T-helper 1 cell treated with Interleukin-12 subunit alpha and Interleukin-12 subunit beta and Interleukin-4 antibody, amounts not matched to agents 30 μg/mL and 1 μg/mL, for 36 hours (primary cell): ENCODE results near the gene C1orf198.
A peak's percentile ranks its signal among the peaks of the same experiment; 100 is the strongest.

Experiments used
- H3K27ac Mint-ChIP-seq: one replicate; pipeline ENCODE4 v1.8.0; 2021; ENCODE audit warnings: mild to moderate bottlenecking, mixed read lengths
- H3K27me3 Mint-ChIP-seq: one replicate; pipeline ENCODE4 v1.8.0; 2021; ENCODE audit warnings: low read depth, mixed read lengths
- H3K36me3 Mint-ChIP-seq: one replicate; pipeline ENCODE4 v1.8.0; 2021; ENCODE audit warnings: low read depth, mixed read lengths
- H3K4me1 Mint-ChIP-seq: one replicate; pipeline ENCODE4 v1.8.0; 2021; ENCODE audit warnings: low read depth, mixed read lengths
- H3K4me3 Mint-ChIP-seq: one replicate; pipeline ENCODE4 v1.8.0; 2021; ENCODE audit warnings: mild to moderate bottlenecking, moderate library complexity, mixed read lengths
- H3K9me3 Mint-ChIP-seq: one replicate; pipeline ENCODE4 v1.8.0; 2021; ENCODE audit warnings: mixed read lengths

Gene C1orf198

DNA sequence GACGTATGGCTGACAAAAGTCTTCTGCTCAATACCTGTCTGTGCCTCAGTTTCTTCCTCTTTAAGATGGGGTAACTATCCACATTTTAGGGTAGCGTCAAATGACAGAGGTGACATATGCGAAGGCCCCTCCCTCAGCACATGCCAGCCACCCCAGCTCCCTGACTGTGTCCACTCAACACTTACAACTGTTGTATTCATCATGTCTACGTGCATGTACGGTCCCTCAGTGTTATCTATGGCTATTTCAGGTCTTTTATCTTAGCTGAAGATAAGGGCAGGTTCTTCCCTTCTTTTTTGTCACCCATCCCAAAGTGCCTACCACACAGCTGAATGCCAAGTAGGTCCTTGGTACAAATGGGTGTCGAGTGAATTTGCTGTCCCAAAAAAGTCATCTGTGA is 8.3 kb upstream of the C1orf198 start:
- no peaks in the 10 kb centered on the region for H3K36me3 Mint-ChIP-seq
- H3K9me3 Mint-ChIP-seq = no peaks in the 10 kb centered on the region
- H3K27ac Mint-ChIP-seq = no peak overlapping the region
- H3K27me3 Mint-ChIP-seq = peaks cover 44% of the 10 kb centered on the region
- no peaks in the 10 kb centered on the region for H3K4me1 Mint-ChIP-seq
- no peak overlapping the region for H3K4me3 Mint-ChIP-seq

DNA sequence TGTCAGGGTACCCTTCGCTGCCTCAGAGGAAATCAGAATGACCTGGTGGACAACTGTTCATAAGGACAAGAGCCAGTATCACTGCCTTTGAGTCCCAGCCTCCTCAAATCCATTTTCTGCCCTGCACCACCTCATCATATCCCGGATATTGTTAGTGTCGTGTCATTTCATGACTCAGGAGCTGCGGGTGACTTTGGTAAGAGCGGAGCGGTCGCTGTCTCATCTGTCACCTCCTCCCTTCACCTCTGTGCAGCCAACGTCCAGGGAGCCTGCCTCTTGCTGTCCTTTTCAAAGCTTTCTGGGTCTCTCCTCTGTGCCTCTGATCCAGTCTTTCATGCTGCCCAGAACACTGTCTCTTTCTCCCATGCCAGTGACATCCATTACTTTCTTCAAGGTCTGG is 7.0 kb upstream of the C1orf198 start:
- Mint-ChIP-seq H3K9me3 (no peaks in the 10 kb centered on the region), H3K4me1 (no peaks in the 10 kb centered on the region), H3K4me3 (no peak overlapping the region), H3K27ac (no peak overlapping the region), H3K27me3 (peaks cover 49% of the 10 kb centered on the region), H3K36me3 (no peaks in the 10 kb centered on the region)

DNA sequence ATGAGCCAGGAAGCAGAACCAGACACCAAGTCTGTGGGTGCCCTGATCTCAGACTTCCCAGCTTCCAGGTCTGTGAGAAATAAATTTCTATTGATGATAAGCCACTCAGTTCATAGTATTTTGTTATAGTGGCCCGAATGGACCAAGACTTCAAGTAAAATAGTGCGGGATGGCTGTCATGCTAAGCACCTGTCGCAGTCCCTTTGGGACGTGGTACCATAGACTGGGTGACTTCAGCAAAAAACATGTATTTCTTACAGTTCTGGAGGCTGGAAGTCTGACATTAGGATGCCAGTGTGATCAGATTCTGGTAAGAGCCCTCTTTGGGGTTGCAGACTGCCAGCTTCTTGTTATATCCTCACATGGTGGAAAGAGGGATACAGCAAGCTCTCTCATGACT is 2.6 kb upstream of the C1orf198 start:
- Mint-ChIP-seq H3K9me3 (no peaks in the 10 kb centered on the region), H3K4me3 (no peak overlapping the region), H3K27ac (no peak overlapping the region), H3K4me1 (peaks cover 13% of the 10 kb centered on the region), H3K36me3 (peaks cover 2% of the 10 kb centered on the region), H3K27me3 (peaks cover 49% of the 10 kb centered on the region)

DNA sequence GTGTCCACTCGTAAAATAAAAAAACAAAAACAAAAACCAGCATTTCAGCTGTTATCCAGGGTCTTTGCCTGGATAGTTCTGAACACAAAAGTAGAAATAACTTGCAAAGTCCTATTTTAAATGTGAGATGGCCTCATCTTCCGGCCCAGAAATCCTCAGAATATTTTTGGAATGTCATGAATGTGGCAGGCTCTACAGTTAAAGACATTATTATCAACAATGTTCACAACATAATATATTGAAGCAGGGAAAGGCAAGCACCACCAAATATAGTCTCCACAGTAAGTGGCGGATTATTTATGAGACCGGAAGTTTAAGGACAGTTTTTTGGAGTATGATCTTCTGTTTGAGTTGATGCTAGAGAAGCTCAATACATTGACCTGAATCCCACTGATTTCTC is 1.2 kb upstream of the C1orf198 start:
- Mint-ChIP-seq H3K4me3 (peak overlapping the region; percentile 40), H3K4me1 (peaks cover 13% of the 10 kb centered on the region)

DNA sequence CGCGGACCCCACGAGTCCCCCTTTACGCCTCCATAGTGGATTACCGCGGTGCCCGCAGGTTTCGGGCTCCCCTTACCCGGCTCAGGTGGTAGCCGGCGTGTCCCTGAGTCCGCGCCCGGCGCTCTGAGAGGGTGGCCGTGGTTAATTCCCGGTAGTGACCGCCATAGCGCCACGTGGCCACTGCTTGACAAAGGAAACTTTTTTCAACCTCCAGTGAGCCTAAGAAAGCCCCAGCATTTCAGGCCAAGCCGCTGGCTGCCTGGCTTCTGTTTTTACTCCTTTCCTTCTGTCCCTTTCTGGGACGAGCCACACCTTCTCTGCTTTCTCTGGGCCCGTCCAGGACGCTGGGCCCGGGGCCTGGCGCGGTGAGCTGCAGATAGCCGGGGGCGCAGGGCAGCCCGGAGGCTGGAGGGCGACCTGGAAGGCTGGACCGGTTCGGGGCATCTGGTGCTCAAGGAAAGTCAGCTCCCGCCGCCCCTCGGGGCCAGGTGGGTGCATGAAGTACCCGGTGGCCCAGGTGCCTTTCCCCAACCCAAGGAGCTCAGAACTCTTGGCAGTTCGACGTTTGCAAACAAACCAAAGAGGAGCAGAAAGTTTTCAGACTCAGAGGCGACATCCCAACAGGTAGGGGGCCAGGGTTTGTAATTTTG is 540 bp upstream of the C1orf198 start:
- H3K27ac Mint-ChIP-seq = no peak overlapping the region

More for the DNA sequence above, 1.2 kb upstream of the C1orf198 start:
- no peaks in the 10 kb centered on the region for H3K9me3 Mint-ChIP-seq
- H3K27me3 Mint-ChIP-seq = peaks cover 42% of the 10 kb centered on the region
- no peak overlapping the region for H3K27ac Mint-ChIP-seq
- peaks cover 2% of the 10 kb centered on the region for H3K36me3 Mint-ChIP-seq

DNA sequence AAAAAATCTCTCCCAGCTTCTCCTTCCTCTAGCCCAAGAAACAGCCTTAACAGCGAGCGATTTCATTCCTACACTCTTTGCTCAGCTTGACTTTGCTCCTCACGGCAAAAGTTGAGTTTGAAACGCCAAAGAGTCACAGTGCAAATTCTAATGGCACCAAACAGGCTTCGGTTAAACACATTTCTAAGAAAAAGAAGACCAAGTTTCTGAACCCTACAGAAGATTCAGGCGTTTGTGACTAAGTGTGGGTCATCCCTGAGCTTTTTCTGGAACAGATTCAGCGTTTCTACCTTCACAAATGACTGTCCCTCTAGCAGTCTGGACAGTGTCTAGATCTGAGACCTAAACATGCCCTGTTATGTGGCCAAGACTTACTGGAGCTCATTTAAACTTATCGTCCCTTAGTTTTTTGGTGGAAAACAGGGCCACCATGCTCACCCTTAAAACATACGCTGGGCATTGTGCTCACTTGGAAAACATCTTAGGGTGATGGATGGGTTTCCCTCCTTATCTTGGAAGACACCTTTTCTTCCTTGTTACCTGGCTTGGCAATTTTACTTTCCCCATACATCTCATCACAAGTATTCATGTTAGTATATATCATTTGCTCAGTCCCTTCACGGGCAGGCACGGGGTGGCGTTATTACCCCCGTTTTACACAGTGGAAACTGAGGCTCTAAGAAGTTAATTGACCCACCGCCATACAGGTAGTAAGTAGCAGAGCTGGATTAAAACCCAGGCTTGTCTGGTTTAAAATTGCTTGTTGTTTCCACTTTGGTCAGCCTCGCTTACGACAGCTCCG is 1.0 kb downstream of the C1orf198 start:
- Mint-ChIP-seq H3K36me3 (peaks cover 2% of the 10 kb centered on the region), H3K4me1 (peaks cover 26% of the 10 kb centered on the region), H3K27ac (peak overlapping the region; percentile 57), H3K9me3 (no peaks in the 10 kb centered on the region), H3K4me3 (peak overlapping the region; percentile 81), H3K27me3 (peaks cover 42% of the 10 kb centered on the region)

More for the DNA sequence above, 540 bp upstream of the C1orf198 start:
- Mint-ChIP-seq H3K4me1 (peaks cover 16% of the 10 kb centered on the region), H3K27me3 (peaks cover 42% of the 10 kb centered on the region), H3K36me3 (peaks cover 2% of the 10 kb centered on the region), H3K4me3 (peak overlapping the region; percentile 76), H3K9me3 (no peaks in the 10 kb centered on the region)

DNA sequence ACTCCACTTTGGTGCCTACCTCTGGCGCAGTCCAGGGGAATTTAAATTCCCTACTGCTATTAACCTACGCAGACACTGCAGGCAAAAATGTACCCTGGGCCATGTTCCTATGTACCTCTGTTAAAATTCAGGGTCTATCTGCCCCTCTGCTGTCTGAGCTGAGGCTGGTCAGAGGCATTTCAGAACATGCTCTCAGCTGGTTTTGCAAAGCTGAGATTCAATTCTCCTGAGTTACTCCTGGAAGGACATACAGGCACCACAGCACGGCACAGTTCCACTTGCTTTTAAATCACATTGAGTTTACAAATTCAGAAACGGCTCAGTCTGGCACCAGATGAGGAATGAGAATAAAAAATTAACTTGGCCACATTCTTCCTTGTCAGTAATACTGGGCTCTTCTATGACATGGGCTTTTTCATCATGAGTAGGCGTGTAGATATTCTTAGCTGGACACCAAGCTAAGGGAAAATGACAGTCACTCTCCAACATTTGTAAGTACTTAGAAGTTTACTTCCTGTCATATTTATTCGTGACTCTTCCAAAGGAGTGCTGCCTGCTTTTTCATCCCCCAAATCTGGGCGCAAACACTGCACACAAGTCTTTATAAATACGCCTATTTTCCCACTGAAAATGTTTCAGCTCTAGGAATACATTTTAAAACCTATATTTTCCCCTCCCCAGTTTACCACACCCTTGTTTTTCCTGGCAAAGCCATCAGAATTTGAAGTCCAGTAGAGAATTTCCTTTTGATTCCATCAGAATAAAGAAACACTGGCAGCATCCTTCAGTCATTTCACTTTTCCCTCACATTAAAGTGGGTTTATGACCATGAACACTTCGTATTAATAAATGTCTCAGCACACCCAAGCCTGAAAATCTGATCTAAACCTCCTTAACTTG is 1.9 kb downstream of the C1orf198 start:
- Mint-ChIP-seq H3K27me3 (peaks cover 36% of the 10 kb centered on the region), H3K27ac (no peak overlapping the region), H3K4me1 (peaks cover 26% of the 10 kb centered on the region), H3K36me3 (peaks cover 2% of the 10 kb centered on the region), H3K9me3 (no peaks in the 10 kb centered on the region), H3K4me3 (peak overlapping the region; percentile 18)

DNA sequence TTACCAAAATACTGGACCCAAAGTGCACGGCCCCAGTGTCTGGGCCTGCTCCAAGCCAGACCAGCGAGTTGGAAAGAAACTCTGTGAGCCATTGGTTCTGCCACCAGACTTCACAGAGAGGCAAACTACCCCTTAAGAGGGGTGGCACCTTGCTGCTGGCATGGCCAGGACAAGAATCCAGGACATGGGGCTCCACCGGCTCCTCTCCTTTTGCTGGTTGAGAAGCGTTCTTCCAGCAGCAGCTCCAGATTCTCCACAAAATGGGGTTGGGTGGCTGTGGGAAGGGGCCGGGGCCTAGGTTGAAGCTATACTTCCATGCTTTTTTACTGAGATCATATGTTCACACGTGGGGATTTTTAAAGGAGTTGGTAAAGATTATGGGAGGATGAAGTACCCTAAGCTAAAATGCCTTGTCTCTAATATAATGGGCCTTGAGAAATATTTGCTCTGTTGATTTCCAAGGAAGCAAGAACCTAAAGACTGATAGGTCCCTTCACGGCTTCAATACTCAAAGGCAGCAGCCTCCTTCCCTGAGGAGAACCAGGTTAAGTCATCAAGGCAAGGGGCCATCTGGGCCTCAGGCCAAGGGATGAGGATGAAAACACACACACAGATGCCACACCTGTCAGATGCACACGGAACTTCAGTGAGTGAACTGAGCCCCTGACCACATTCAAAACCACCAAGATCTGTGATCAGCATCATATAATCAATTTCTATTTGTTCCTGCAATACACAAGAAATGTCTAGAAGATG is 3.1 kb downstream of the C1orf198 start:
- Mint-ChIP-seq H3K9me3 (no peaks in the 10 kb centered on the region), H3K4me3 (no peak overlapping the region)

DNA sequence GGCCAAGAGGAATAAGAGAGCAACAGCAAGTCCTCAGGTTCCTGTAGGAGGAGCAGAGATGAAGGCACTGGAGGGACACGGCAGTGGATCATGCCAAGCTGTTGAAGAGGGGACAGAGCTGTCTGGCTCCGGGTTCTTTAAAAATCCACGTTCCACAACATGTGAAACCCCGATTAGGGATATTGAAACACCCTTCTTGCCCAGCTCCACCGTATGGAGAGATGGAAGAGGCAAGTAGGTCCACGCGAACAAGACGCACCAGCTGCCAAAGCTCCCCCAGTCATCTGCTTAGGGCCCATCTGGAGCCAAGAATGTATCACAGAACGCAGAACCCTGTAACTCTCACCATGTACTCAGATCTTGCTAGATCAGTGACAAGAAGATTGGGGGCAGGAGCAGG is 3.9 kb downstream of the C1orf198 start:
- Mint-ChIP-seq H3K9me3 (no peaks in the 10 kb centered on the region), H3K4me3 (no peak overlapping the region), H3K4me1 (peaks cover 30% of the 10 kb centered on the region), H3K27ac (no peak overlapping the region), H3K27me3 (peaks cover 19% of the 10 kb centered on the region), H3K36me3 (peaks cover 2% of the 10 kb centered on the region)

More for the DNA sequence above, 3.1 kb downstream of the C1orf198 start:
- Mint-ChIP-seq H3K4me1 (peaks cover 30% of the 10 kb centered on the region), H3K27ac (no peak overlapping the region), H3K27me3 (peaks cover 27% of the 10 kb centered on the region), H3K36me3 (peaks cover 2% of the 10 kb centered on the region)

DNA sequence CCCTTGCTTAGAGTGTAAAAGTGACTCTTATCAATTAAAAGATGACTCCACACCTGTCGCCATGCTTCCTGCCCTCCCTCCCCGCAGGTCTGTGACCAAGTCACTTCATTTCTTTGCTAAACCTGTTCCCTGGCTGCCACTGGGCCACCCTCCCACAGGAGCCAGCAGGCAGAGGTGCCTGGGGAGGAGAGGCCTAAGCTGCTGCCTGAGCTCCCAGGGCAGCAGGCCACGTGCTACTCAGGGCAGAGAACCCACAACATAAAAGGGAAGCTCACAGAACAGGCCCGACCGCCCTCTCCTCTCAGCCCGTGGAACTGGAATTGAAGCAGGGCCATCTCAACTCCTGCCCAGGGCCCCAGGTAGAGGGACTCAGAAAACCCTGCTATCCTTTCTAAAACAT is 4.9 kb downstream of the C1orf198 start:
- Mint-ChIP-seq H3K4me3 (no peak overlapping the region), H3K4me1 (peaks cover 28% of the 10 kb centered on the region), H3K27ac (peak overlapping the region; percentile 62), H3K9me3 (no peaks in the 10 kb centered on the region), H3K36me3 (peaks cover 2% of the 10 kb centered on the region), H3K27me3 (peaks cover 12% of the 10 kb centered on the region)

DNA sequence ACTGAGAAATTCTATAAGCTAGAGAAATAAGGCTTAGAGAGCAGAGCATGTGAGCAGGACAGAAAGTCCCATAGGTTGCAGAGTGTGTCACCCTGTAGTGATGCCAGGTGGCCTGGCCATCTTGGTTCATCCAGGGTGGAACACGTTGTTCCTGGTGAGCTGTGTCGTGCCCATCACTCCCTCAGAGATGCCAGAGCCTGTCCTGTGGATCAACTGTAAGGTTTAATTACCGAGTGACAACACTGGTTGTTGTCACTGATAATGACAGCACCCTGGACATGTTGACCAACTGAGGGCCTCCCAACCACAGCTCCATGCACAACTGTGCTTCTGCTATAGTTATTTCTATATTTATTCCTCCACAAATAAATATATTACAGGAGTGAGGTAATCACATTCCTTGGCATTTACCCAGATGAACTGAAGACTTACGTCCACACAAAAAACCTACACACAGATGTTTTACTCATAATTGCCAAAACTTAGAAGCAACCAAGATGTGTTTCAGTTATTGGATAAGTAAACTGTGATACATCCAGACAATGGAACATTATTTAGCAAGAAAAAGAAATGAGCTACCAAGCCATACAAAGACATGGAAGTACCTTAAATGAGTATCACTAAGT is 6.2 kb downstream of the C1orf198 start:
- Mint-ChIP-seq H3K27ac (no peak overlapping the region), H3K36me3 (peaks cover 2% of the 10 kb centered on the region), H3K4me1 (peaks cover 24% of the 10 kb centered on the region), H3K4me3 (no peak overlapping the region), H3K9me3 (no peaks in the 10 kb centered on the region), H3K27me3 (peaks cover 5% of the 10 kb centered on the region)

DNA sequence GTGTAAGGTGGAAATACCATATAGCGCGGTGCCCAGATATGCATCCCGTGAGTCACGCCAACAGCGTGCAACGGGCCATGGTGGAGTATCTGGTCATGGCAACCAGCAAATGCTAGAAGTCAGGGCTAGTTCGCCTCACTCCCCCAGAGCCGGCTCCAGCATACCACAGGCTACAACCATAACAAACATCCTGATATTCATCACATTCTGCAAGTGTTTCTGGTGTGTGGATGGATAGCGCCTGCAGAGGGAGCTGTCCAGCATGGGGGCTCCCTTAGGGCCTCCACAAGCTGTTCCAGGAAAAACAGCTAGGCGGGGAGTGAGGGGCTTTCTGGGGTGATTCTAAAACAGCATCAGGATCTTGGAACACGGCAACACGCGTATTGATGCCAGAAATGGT is 6.8 kb downstream of the C1orf198 start:
- Mint-ChIP-seq H3K36me3 (no peaks in the 10 kb centered on the region), H3K4me1 (peaks cover 18% of the 10 kb centered on the region), H3K9me3 (no peaks in the 10 kb centered on the region), H3K4me3 (no peak overlapping the region), H3K27me3 (no peaks in the 10 kb centered on the region), H3K27ac (no peak overlapping the region)

DNA sequence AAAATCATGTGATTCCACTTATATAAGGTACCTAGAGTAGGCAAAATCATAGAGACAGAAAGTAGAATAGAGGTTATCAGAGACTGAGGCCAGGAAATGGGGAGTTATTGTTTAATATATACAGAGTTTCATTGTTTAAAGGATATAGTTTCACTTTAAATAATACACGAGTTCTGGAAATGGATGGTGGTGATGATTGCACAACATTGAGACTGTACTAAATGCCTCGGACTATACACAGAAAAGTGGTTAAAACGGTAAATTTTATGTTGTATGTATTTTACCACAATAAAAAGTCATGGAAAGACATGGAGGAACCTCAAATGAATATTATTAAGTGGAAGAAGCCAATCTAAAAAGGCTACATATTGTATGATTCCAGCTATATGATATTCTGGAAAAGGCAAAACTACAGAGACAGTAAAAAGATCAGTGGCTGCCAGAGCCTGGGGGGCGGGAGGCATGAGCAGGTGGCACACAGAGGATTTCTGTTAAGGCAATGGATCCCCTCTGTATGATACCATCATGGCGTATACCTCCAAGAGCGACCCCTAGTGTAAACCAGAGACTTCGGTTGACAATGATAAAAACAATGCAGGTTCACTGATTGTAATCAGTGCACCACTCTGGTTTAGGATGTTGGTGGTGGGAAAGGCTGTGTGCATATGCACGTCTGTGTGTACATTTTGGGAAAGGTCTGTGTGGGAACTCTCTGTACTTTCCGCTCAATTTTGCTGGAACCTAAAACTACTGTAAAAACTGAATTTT is 7.5 kb downstream of the C1orf198 start:
- H3K27ac Mint-ChIP-seq = no peak overlapping the region
- peaks cover 16% of the 10 kb centered on the region for H3K4me1 Mint-ChIP-seq
- H3K27me3 Mint-ChIP-seq = no peaks in the 10 kb centered on the region
- H3K4me3 Mint-ChIP-seq = no peak overlapping the region
- H3K36me3 Mint-ChIP-seq = no peaks in the 10 kb centered on the region
- no peaks in the 10 kb centered on the region for H3K9me3 Mint-ChIP-seq
